Measurements from ENCODE around the gene DUSP8.

Gene DUSP8
- long read RNA-seq: 0 reads

GRCh38 chr11:1572197-1573076 is at the start of gene DUSP8:
Gene DUSP8, minus strand, starts transcription at chr11:1572271. Its CDS starts 6,445 bp downstream, at chr11:1565826.
- no peak for TF ChIP-seq CTCF (IDR thresholded peaks at IDR 0.05; ENCODE audit: insufficient read depth, low read length)
- TF ChIP-seq POLR2AphosphoS5 (IDR thresholded peaks at IDR 0.05; ENCODE audit: low read depth): no peak
- no peak for TF ChIP-seq GABPA (IDR thresholded peaks at IDR 0.05; ENCODE audit: low read depth)
- no peak for TF ChIP-seq SPI1 (IDR thresholded peaks at IDR 0.05; ENCODE audit: borderline replicate concordance, low read depth)
- TF ChIP-seq REST (IDR thresholded peaks at IDR 0.05; ENCODE audit: insufficient replicate concordance, low read depth): no peak
- DNase-seq (ENCODE audit: low read depth in 1 of 2, low spot score in 1 of 2): peak; percentile 40 to 56
- H3K4me3 ChIP-seq (replicated peaks; ENCODE audit: insufficient read depth, low read length): peak within 1 kb of the TSS; percentile 30
- no peak within 1 kb of the TSS for H3K27ac ChIP-seq (replicated peaks)
- H3K27me3 ChIP-seq (ENCODE audit: insufficient read depth, poor library complexity, severe bottlenecking): peaks cover 48% of the 10 kb centered on the region

- TF ChIP-seq GABPA (IDR thresholded peaks at IDR 0.05; ENCODE audit: low read depth) (no peak), POLR2AphosphoS5 (IDR thresholded peaks at IDR 0.05; ENCODE audit: low read depth) (no peak), SPI1 (IDR thresholded peaks at IDR 0.05; ENCODE audit: borderline replicate concordance, low read depth) (no peak), CTCF (IDR thresholded peaks at IDR 0.05; ENCODE audit: insufficient read depth, low read length) (no peak), REST (IDR thresholded peaks at IDR 0.05; ENCODE audit: insufficient replicate concordance, low read depth) (no peak)
- Histone ChIP-seq H3K27me3 (ENCODE audit: insufficient read depth, poor library complexity, severe bottlenecking) (no peaks in the 10 kb centered on the region), H3K4me3 (replicated peaks; ENCODE audit: insufficient read depth, low read length) (no peak overlapping the region), H3K27ac (replicated peaks) (no peak overlapping the region)
- peak in 1 of 2 experiments; percentile 20 for DNase-seq (ENCODE audit: low read depth in 1 of 2, low spot score in 1 of 2)
Measured at GRCh38 chr11:1619449-1619848, 47.4 kb upstream of the DUSP8 start.

- no peak for DNase-seq (ENCODE audit: low read depth in 1 of 2, low spot score in 1 of 2)
- Histone ChIP-seq H3K27me3 (ENCODE audit: insufficient read depth, poor library complexity, severe bottlenecking) (no peaks in the 10 kb centered on the region), H3K27ac (replicated peaks) (no peak overlapping the region), H3K4me3 (replicated peaks; ENCODE audit: insufficient read depth, low read length) (no peak overlapping the region)
- no peak for TF ChIP-seq SPI1 (IDR thresholded peaks at IDR 0.05; ENCODE audit: borderline replicate concordance, low read depth)
- no peak for TF ChIP-seq REST (IDR thresholded peaks at IDR 0.05; ENCODE audit: insufficient replicate concordance, low read depth)
- no peak for TF ChIP-seq CTCF (IDR thresholded peaks at IDR 0.05; ENCODE audit: insufficient read depth, low read length)
- no peak for TF ChIP-seq POLR2AphosphoS5 (IDR thresholded peaks at IDR 0.05; ENCODE audit: low read depth)
- TF ChIP-seq GABPA (IDR thresholded peaks at IDR 0.05; ENCODE audit: low read depth): no peak
Measured at GRCh38 chr11:1618231-1618630, 46.2 kb upstream of the DUSP8 start.
